Panc1 (cell line): ENCODE data around the gene ALDH1A3. TPM values are rescaled to one million over a fixed set of nuclear protein-coding genes. Genes with fewer than 3 reads are reported as not detected.

Source experiments
- ATAC-seq: fragments of 200-7000 bp; cut with Tn5 transposase; 2 replicates; pipeline ENCODE4 v1.9.1; 2020; ENCODE audit warnings: mild to moderate bottlenecking, moderate library complexity
- BruUV-seq: library from RNA; stranded (reverse); fragments of 400-500 nt; replicated peaks from 2 replicates; lab custom pipeline; 2021; lab: Mats Ljungman, UMichigan
- CTCF ChIA-PET: fragments of 300-600 bp; sonication (Branson Sonifier 250); formaldehyde crosslinking; loops from one replicate; lab custom pipeline; 2022; ENCODE audit warnings: antibody characterized with exemption; lab: Charles Lee
- POLR2A ChIA-PET: fragments of 300-600 bp; sonication (Branson Sonifier 250); formaldehyde crosslinking; loops from one replicate; lab custom pipeline; 2022; ENCODE audit warnings: antibody characterized with exemption; lab: Charles Lee
- DNase-seq: peaks from one replicate; pipeline ENCODE4 v3.0.0-alpha.2; 2010; ENCODE audit warnings: low read depth, low spot score
- H3K27ac ChIP-seq: 2 replicates; pipeline ENCODE4 v1.5.1; 2011; ENCODE audit warnings: mild to moderate bottlenecking, low read length, inconsistent platforms
- H3K27me3 ChIP-seq: fragments of 200-500 bp; sonication (Bioruptor generic); 2 replicates; pipeline ENCODE4 v1.6.0; 2014; ENCODE audit warnings: low read length, inconsistent platforms; ENCODE audit not compliant: control insufficient read depth, insufficient read depth
- H3K36me3 ChIP-seq: fragments of 200-500 bp; sonication (Bioruptor generic); 2 replicates; pipeline ENCODE4 v1.5.1; 2014; ENCODE audit warnings: inconsistent platforms, mild to moderate bottlenecking, low read length, moderate library complexity; ENCODE audit not compliant: control insufficient read depth, insufficient read depth
- H3K4me1 ChIP-seq: 2 replicates; pipeline ENCODE4 v1.5.1; 2011; ENCODE audit warnings: inconsistent platforms, mild to moderate bottlenecking, low read length, moderate library complexity; ENCODE audit not compliant: control insufficient read depth, insufficient read depth
- H3K4me3 ChIP-seq, 2 experiments: 2 replicates each; pipeline ENCODE4 v1.5.1; 2011 to 2012; ENCODE audit warnings: low read depth in 2 of 2, low read length in 2 of 2, mild to moderate bottlenecking in 2 of 2, inconsistent platforms in 1 of 2, moderate library complexity in 1 of 2
- H3K9me3 ChIP-seq: fragments of 200-500 bp; sonication (Bioruptor generic); 2 replicates; pipeline ENCODE4 v1.5.1; 2014; ENCODE audit warnings: low read depth, mild to moderate bottlenecking, inconsistent platforms, low read length, moderate library complexity; ENCODE audit not compliant: control insufficient read depth, insufficient read depth
- POLR2AphosphoS5 ChIP-seq: IDR thresholded peaks from 2 replicates; pipeline ENCODE4 v1.6.1; 2012; ENCODE audit warnings: mild to moderate bottlenecking, low read depth, low read length, moderate library complexity
- SIN3A ChIP-seq: IDR thresholded peaks from 2 replicates; pipeline ENCODE4 v1.6.1; 2012; ENCODE audit warnings: low read depth, mild to moderate bottlenecking, low read length, moderate library complexity, borderline replicate concordance; ENCODE audit not compliant: insufficient read depth
- TCF7L2 ChIP-seq: IDR thresholded peaks from 2 replicates; pipeline ENCODE4 v1.6.1; 2011; ENCODE audit warnings: mild to moderate bottlenecking, low read depth, low read length, inconsistent platforms
- in situ Hi-C: cut with HindIII; loops from 2 replicates; pipeline ENCODE4 v1.10.0; 2016; ENCODE audit warnings: low sequenced_read_pairs, low pct_unique_long_range_greater_than_20kb
- intact Hi-C: fragments of 100-400 bp; cut with micrococcal nuclease; formaldehyde crosslinking; loops from one replicate; pipeline ENCODE4 v1.10.0; 2022; ENCODE audit not compliant: unreplicated experiment
- total RNA-seq: library from RNA; stranded (reverse); gene quantifications from one replicate; pipeline ENCODE4 v1.2.1, GENCODE V29; 2021; ENCODE audit not compliant: unreplicated experiment
- TF ChIP-seq, protein P1 (sequence below), 2 experiments: IDR thresholded peaks; 2 replicates each; pipeline ENCODE4 v1.6.1; 2011 to 2012; ENCODE audit warnings: low read depth in 2 of 2, control low read depth in 1 of 2, low read length in 1 of 2, mild to moderate bottlenecking in 1 of 2, moderate library complexity in 1 of 2; ENCODE audit not compliant: insufficient read depth in 1 of 2
- TF ChIP-seq, protein P2 (sequence below): fragments of 450-650 bp; IDR thresholded peaks from 2 replicates; pipeline ENCODE4 v1.5.1; 2017; ENCODE audit warnings: mild to moderate bottlenecking

The ALDH1A3 gene
- total RNA-seq, 1 experiment from 2014 or later, result 143 TPM

- H3K4me1 ChIP-seq, result no peaks in the 10 kb centered on the region
- H3K4me3 ChIP-seq, result no peak overlapping the region
- in situ Hi-C loops (no loop called here), intact Hi-C loops (no loop called here)
- H3K27me3 ChIP-seq, result no peaks in the 10 kb centered on the region
- H3K9me3 ChIP-seq, result no peaks in the 10 kb centered on the region
- H3K27ac ChIP-seq, result peak overlapping the region; percentile 31; the same call in 1 of the 2 replicates
- ATAC-seq, result no peak
- H3K36me3 ChIP-seq, result peaks cover 18% of the 10 kb centered on the region
- TF ChIP-seq TCF7L2 (no peak), SIN3A (no peak), POLR2AphosphoS5 (no peak)
- TF ChIP-seq, protein P1, sequence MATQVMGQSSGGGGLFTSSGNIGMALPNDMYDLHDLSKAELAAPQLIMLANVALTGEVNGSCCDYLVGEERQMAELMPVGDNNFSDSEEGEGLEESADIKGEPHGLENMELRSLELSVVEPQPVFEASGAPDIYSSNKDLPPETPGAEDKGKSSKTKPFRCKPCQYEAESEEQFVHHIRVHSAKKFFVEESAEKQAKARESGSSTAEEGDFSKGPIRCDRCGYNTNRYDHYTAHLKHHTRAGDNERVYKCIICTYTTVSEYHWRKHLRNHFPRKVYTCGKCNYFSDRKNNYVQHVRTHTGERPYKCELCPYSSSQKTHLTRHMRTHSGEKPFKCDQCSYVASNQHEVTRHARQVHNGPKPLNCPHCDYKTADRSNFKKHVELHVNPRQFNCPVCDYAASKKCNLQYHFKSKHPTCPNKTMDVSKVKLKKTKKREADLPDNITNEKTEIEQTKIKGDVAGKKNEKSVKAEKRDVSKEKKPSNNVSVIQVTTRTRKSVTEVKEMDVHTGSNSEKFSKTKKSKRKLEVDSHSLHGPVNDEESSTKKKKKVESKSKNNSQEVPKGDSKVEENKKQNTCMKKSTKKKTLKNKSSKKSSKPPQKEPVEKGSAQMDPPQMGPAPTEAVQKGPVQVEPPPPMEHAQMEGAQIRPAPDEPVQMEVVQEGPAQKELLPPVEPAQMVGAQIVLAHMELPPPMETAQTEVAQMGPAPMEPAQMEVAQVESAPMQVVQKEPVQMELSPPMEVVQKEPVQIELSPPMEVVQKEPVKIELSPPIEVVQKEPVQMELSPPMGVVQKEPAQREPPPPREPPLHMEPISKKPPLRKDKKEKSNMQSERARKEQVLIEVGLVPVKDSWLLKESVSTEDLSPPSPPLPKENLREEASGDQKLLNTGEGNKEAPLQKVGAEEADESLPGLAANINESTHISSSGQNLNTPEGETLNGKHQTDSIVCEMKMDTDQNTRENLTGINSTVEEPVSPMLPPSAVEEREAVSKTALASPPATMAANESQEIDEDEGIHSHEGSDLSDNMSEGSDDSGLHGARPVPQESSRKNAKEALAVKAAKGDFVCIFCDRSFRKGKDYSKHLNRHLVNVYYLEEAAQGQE (IDR thresholded peaks at IDR 0.05; ENCODE audit: insufficient read depth in 1 of 2, low read depth in 2 of 2, low read length in 1 of 2), result no peak
- TF ChIP-seq, protein P2, sequence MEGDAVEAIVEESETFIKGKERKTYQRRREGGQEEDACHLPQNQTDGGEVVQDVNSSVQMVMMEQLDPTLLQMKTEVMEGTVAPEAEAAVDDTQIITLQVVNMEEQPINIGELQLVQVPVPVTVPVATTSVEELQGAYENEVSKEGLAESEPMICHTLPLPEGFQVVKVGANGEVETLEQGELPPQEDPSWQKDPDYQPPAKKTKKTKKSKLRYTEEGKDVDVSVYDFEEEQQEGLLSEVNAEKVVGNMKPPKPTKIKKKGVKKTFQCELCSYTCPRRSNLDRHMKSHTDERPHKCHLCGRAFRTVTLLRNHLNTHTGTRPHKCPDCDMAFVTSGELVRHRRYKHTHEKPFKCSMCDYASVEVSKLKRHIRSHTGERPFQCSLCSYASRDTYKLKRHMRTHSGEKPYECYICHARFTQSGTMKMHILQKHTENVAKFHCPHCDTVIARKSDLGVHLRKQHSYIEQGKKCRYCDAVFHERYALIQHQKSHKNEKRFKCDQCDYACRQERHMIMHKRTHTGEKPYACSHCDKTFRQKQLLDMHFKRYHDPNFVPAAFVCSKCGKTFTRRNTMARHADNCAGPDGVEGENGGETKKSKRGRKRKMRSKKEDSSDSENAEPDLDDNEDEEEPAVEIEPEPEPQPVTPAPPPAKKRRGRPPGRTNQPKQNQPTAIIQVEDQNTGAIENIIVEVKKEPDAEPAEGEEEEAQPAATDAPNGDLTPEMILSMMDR, result no peak
- no peak for DNase-seq
- BruUV-seq, result no TSS peak
- CTCF ChIA-PET, result interaction anchor here (0.7 kb wide), 2 partner anchors 102 to 164 kb away, joined by 3 to 12 read pairs; no protein-coding TSS in a partner anchor
- POLR2A ChIA-PET, result interaction anchor here (0.7 kb wide), 1 partner anchor 195 kb away, joined by 3 read pairs; no protein-coding TSS in a partner anchor
These were observed 26.2 kb downstream of the ALDH1A3 start for GRCh38 chr15:100905850-100906249.

GRCh38 chr15:100908466-100908865 is 28.8 kb downstream of the ALDH1A3 start:
- ChIA-PET CTCF (no interaction called here), POLR2A (no interaction called here)
- in situ Hi-C loops, result no loop called here
- intact Hi-C loops, result no loop called here
- BruUV-seq, result no TSS peak
- H3K9me3 ChIP-seq, result no peaks in the 10 kb centered on the region
- H3K4me1 ChIP-seq, result no peaks in the 10 kb centered on the region
- no peak for DNase-seq
- H3K36me3 ChIP-seq, result peaks cover 16% of the 10 kb centered on the region
- no peak overlapping the region for H3K27ac ChIP-seq
- TF ChIP-seq SIN3A, result no peak
- TF ChIP-seq, protein P1 (IDR thresholded peaks at IDR 0.05; ENCODE audit: insufficient read depth in 1 of 2, low read depth in 2 of 2, low read length in 1 of 2), result no peak
- TF ChIP-seq TCF7L2, result no peak
- TF ChIP-seq, protein P2, result no peak
- no peak for TF ChIP-seq POLR2AphosphoS5
- H3K27me3 ChIP-seq, result no peaks in the 10 kb centered on the region
- no peak overlapping the region for H3K4me3 ChIP-seq
- ATAC-seq, result no peak
